IMR-90 (cell line): Measurements from ENCODE around the gene DNASE2.

ENCODE experiments used
- BHLHE40 ChIP-seq: fragments of 150-350 bp; IDR thresholded peaks from 2 replicates; pipeline ENCODE4 v1.6.1; 2016; ENCODE audit warnings: mild to moderate bottlenecking, low read depth, low read length
- CEBPB ChIP-seq: IDR thresholded peaks from 2 replicates; pipeline ENCODE4 v1.6.1; 2012; ENCODE audit warnings: low read depth, low read length, improper control_type of control experiment
- CHD1 ChIP-seq: IDR thresholded peaks from 2 replicates; pipeline ENCODE4 v1.6.1; 2012; ENCODE audit warnings: low read depth, low read length, improper control_type of control experiment
- FOS ChIP-seq: fragments of 150-350 bp; IDR thresholded peaks from 2 replicates; pipeline ENCODE4 v1.6.1; 2016; ENCODE audit warnings: low read depth, low read length
- MAFK ChIP-seq: IDR thresholded peaks from 2 replicates; pipeline ENCODE4 v1.6.1; 2012; ENCODE audit warnings: low read depth, low read length, improper control_type of control experiment
- MAZ ChIP-seq: IDR thresholded peaks from 2 replicates; pipeline ENCODE4 v1.6.1; 2012; ENCODE audit warnings: low read depth, mild to moderate bottlenecking, low read length, improper control_type of control experiment, moderate library complexity, borderline replicate concordance
- MXI1 ChIP-seq: IDR thresholded peaks from 2 replicates; pipeline ENCODE4 v1.6.1; 2012; ENCODE audit warnings: low read depth, mild to moderate bottlenecking, low read length, moderate library complexity, borderline replicate concordance
- POLR2A ChIP-seq: IDR thresholded peaks from 2 replicates; pipeline ENCODE4 v1.6.1; 2012; ENCODE audit warnings: mild to moderate bottlenecking, low read depth, low read length
- RAD21 ChIP-seq: IDR thresholded peaks from 2 replicates; pipeline ENCODE4 v1.6.1; 2012; ENCODE audit warnings: low read length, improper control_type of control experiment
- RCOR1 ChIP-seq: IDR thresholded peaks from 2 replicates; pipeline ENCODE4 v1.6.1; 2012; ENCODE audit warnings: mild to moderate bottlenecking, low read length, improper control_type of control experiment; ENCODE audit not compliant: insufficient replicate concordance
- SMC3 ChIP-seq: fragments of 150-350 bp; IDR thresholded peaks from 2 replicates; pipeline ENCODE4 v1.6.1; 2016; ENCODE audit warnings: low read depth, mild to moderate bottlenecking, antibody characterized with exemption, low read length, moderate library complexity
- TF ChIP-seq, protein P1 (sequence below): conservative IDR thresholded peaks from 2 replicates; pipeline ENCODE4 v1.5.1; 2012; ENCODE audit warnings: mild to moderate bottlenecking, low read depth, low read length, improper control_type of control experiment
- TF ChIP-seq, protein P2 (sequence below): fragments of 150-350 bp; IDR thresholded peaks from 2 replicates; pipeline ENCODE4 v1.6.1; 2017; ENCODE audit warnings: mild to moderate bottlenecking, antibody characterized with exemption, low read length, low read depth
- TF ChIP-seq, protein P3 (sequence below): fragments of 150-350 bp; IDR thresholded peaks from 2 replicates; pipeline ENCODE4 v1.6.1; 2016; ENCODE audit warnings: low read depth, mild to moderate bottlenecking, low read length, moderate library complexity, borderline replicate concordance

DNA sequence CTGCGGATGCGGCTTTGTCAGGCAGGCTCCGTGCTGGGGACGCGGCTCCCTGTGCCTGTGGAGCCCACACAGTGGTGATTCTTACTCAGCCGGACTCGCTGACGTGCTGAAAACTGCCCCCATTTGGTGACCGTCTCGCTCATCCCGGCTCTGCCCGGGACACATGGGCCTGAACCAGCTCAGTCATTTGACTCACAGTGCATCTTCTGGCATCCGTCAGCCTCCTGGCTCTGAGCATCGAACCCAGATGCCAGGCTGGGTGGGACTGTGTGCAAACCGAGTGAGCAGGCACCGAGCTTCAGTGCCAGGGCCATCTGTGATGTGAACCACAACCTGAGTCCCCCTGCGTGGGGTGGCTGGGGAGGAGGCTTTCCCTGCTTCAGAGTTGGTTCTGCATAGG lies 15.2 kb upstream of the DNASE2 start:
- TF ChIP-seq, protein P1, sequence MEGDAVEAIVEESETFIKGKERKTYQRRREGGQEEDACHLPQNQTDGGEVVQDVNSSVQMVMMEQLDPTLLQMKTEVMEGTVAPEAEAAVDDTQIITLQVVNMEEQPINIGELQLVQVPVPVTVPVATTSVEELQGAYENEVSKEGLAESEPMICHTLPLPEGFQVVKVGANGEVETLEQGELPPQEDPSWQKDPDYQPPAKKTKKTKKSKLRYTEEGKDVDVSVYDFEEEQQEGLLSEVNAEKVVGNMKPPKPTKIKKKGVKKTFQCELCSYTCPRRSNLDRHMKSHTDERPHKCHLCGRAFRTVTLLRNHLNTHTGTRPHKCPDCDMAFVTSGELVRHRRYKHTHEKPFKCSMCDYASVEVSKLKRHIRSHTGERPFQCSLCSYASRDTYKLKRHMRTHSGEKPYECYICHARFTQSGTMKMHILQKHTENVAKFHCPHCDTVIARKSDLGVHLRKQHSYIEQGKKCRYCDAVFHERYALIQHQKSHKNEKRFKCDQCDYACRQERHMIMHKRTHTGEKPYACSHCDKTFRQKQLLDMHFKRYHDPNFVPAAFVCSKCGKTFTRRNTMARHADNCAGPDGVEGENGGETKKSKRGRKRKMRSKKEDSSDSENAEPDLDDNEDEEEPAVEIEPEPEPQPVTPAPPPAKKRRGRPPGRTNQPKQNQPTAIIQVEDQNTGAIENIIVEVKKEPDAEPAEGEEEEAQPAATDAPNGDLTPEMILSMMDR = no peak
- TF ChIP-seq, protein P2, sequence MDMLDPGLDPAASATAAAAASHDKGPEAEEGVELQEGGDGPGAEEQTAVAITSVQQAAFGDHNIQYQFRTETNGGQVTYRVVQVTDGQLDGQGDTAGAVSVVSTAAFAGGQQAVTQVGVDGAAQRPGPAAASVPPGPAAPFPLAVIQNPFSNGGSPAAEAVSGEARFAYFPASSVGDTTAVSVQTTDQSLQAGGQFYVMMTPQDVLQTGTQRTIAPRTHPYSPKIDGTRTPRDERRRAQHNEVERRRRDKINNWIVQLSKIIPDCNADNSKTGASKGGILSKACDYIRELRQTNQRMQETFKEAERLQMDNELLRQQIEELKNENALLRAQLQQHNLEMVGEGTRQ = no peak
- TF ChIP-seq MAZ (no peak), SMC3 (no peak), CEBPB (no peak), POLR2A (no peak), MXI1 (no peak), RAD21 (no peak), RCOR1 (no peak), FOS (no peak), MAFK (no peak), BHLHE40 (no peak), CHD1 (no peak)
- TF ChIP-seq, protein P3, sequence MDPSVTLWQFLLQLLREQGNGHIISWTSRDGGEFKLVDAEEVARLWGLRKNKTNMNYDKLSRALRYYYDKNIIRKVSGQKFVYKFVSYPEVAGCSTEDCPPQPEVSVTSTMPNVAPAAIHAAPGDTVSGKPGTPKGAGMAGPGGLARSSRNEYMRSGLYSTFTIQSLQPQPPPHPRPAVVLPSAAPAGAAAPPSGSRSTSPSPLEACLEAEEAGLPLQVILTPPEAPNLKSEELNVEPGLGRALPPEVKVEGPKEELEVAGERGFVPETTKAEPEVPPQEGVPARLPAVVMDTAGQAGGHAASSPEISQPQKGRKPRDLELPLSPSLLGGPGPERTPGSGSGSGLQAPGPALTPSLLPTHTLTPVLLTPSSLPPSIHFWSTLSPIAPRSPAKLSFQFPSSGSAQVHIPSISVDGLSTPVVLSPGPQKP = no peak
